OCI-LY3 (cell line): Measurements from ENCODE around the gene SKIDA1.

ENCODE experiments used
- CTCF ChIP-seq: fragments of 200-600, 300-600 bp; sonication (generic); IDR thresholded peaks from 2 replicates; pipeline ENCODE4 v1.5.1; 2014; ENCODE audit warnings: antibody characterized with exemption, low read length, low read depth
- EZH2phosphoT487 ChIP-seq: fragments of 200-600 bp; shearing (Covaris generic); IDR thresholded peaks from 2 replicates; pipeline ENCODE4 v1.6.1; 2018; ENCODE audit warnings: antibody characterized with exemption, mixed run types, low read depth

- TF ChIP-seq EZH2phosphoT487 (no peak), CTCF (no peak)
These were observed 23.1 kb downstream of the SKIDA1 start for GRCh38 chr10:21502348-21502740.
